Measurements from ENCODE around the gene MTMR10. TPM values are rescaled to one million over a fixed set of nuclear protein-coding genes. Genes with fewer than 3 reads are reported as not detected.

The MTMR10 gene
- total RNA-seq, 1 donor from 2014 or later, result 14.8 TPM

DNA sequence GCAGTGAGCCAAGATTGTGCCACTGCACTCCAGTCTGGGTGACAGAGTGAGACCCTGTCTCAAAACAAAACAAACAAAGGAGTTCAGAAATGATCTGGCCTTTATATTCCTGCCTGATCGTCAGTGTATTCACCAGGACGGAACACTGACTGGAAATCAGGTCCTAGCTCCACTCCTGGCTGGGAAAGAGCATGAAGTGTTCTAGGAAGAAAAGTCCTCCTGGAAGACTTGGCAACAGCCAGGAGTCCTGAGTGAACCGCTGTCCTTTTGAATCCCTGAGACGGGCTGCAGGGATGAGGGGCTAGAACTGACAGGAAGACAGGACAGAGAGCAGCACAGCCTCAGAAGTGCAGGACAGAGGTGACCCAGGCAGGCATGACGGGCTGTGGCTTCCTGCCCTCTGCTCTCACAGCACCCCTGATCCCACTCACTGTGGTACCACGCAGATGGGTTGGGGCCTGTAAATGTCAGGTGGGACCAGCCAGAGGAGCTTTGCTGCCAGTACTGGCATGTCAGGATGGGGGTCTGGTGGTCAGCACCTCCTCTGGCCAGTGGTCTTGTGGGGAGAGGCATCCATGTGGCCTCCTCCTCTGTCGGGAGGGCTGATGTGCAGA lies 64.2 kb downstream of the MTMR10 start:
- Histone ChIP-seq H3K9ac (ENCODE audit: low read length) (no peak overlapping the region), H3K27me3 (ENCODE audit: insufficient read depth, low read length) (no peaks in the 10 kb centered on the region), H3K79me2 (ENCODE audit: insufficient read depth, low read length) (no peaks in the 10 kb centered on the region), H4K20me1 (ENCODE audit: insufficient read depth, low read length) (peaks cover 8% of the 10 kb centered on the region), H3K36me3 (ENCODE audit: insufficient read depth, low read length) (peaks cover 28% of the 10 kb centered on the region), H3K4me1 (ENCODE audit: insufficient read depth, low read length) (peaks cover 27% of the 10 kb centered on the region), H2AFZ (ENCODE audit: low read depth, low read length) (no peak overlapping the region), H3K4me2 (ENCODE audit: low read length) (no peak overlapping the region), H3K9me3 (ENCODE audit: insufficient read depth, low read depth, low read length) (no peaks in the 10 kb centered on the region), H3K4me3 (ENCODE audit: insufficient read depth, low read depth, low read length) (no peak overlapping the region), H3K27ac (ENCODE audit: low read depth, low read length) (no peak overlapping the region)
- FAIRE-seq, result no peak
- H3K27ac Mint-ChIP-seq (ENCODE audit: unreplicated experiment), result no peak overlapping the region
- H3K4me1 Mint-ChIP-seq (ENCODE audit: low read depth, unreplicated experiment), result peaks cover 14% of the 10 kb centered on the region
- no peaks in the 10 kb centered on the region for H3K9me3 Mint-ChIP-seq (ENCODE audit: unreplicated experiment)
- no peaks in the 10 kb centered on the region for H3K27me3 Mint-ChIP-seq (ENCODE audit: low read depth, unreplicated experiment)
- no peak for DNase-seq (ENCODE audit: low read depth)
- TF ChIP-seq, protein P1, sequence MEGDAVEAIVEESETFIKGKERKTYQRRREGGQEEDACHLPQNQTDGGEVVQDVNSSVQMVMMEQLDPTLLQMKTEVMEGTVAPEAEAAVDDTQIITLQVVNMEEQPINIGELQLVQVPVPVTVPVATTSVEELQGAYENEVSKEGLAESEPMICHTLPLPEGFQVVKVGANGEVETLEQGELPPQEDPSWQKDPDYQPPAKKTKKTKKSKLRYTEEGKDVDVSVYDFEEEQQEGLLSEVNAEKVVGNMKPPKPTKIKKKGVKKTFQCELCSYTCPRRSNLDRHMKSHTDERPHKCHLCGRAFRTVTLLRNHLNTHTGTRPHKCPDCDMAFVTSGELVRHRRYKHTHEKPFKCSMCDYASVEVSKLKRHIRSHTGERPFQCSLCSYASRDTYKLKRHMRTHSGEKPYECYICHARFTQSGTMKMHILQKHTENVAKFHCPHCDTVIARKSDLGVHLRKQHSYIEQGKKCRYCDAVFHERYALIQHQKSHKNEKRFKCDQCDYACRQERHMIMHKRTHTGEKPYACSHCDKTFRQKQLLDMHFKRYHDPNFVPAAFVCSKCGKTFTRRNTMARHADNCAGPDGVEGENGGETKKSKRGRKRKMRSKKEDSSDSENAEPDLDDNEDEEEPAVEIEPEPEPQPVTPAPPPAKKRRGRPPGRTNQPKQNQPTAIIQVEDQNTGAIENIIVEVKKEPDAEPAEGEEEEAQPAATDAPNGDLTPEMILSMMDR (IDR thresholded peaks at IDR 0.05; ENCODE audit: insufficient read depth, low read depth, low read length), result no peak
- TF ChIP-seq EZH2 (IDR thresholded peaks at IDR 0.05; ENCODE audit: insufficient read depth, low read length), result no peak
- peaks cover 15% of the 10 kb centered on the region for H3K36me3 Mint-ChIP-seq (ENCODE audit: low read depth, unreplicated experiment)
- H3K4me3 Mint-ChIP-seq (ENCODE audit: unreplicated experiment), result no peak overlapping the region

DNA sequence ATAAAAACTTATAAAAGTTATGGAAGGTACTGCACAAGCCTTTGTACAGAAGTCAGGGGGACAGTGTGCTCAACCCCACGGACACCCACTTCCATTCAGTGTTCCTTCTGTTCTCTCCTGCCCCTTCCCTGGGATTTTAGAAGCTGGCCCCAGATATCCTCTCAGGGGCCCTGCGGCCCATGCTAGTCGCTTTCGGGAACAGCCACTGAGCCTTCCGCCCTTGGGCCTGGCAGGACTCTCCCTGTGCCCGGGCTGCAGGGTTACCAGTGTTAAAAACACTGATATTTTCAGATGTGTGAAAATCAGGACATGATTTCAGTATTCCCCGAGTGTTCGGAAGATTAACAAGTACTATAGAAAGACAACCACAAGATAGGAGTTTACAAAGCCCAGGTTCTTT lies 65.3 kb downstream of the MTMR10 start:
- Histone ChIP-seq H2AFZ (ENCODE audit: low read depth, low read length) (no peak overlapping the region), H3K27me3 (ENCODE audit: insufficient read depth, low read length) (no peaks in the 10 kb centered on the region), H3K4me1 (ENCODE audit: insufficient read depth, low read length) (peaks cover 37% of the 10 kb centered on the region), H3K9me3 (ENCODE audit: insufficient read depth, low read depth, low read length) (no peaks in the 10 kb centered on the region), H3K79me2 (ENCODE audit: insufficient read depth, low read length) (no peaks in the 10 kb centered on the region), H3K9ac (ENCODE audit: low read length) (no peak overlapping the region), H3K27ac (ENCODE audit: low read depth, low read length) (no peak overlapping the region), H3K4me3 (ENCODE audit: insufficient read depth, low read depth, low read length) (no peak overlapping the region), H3K36me3 (ENCODE audit: insufficient read depth, low read length) (peaks cover 28% of the 10 kb centered on the region), H3K4me2 (ENCODE audit: low read length) (no peak overlapping the region), H4K20me1 (ENCODE audit: insufficient read depth, low read length) (peaks cover 8% of the 10 kb centered on the region)
- FAIRE-seq (no peak), DNase-seq (ENCODE audit: low read depth) (no peak)
- Mint-ChIP-seq H3K36me3 (ENCODE audit: low read depth, unreplicated experiment) (peaks cover 18% of the 10 kb centered on the region), H3K4me3 (ENCODE audit: unreplicated experiment) (no peak overlapping the region), H3K27ac (ENCODE audit: unreplicated experiment) (no peak overlapping the region), H3K4me1 (ENCODE audit: low read depth, unreplicated experiment) (peaks cover 22% of the 10 kb centered on the region), H3K9me3 (ENCODE audit: unreplicated experiment) (no peaks in the 10 kb centered on the region), H3K27me3 (ENCODE audit: low read depth, unreplicated experiment) (no peaks in the 10 kb centered on the region)
- no peak for TF ChIP-seq EZH2 (IDR thresholded peaks at IDR 0.05; ENCODE audit: insufficient read depth, low read length)
- TF ChIP-seq, protein P1 (IDR thresholded peaks at IDR 0.05; ENCODE audit: insufficient read depth, low read depth, low read length), result no peak

DNA sequence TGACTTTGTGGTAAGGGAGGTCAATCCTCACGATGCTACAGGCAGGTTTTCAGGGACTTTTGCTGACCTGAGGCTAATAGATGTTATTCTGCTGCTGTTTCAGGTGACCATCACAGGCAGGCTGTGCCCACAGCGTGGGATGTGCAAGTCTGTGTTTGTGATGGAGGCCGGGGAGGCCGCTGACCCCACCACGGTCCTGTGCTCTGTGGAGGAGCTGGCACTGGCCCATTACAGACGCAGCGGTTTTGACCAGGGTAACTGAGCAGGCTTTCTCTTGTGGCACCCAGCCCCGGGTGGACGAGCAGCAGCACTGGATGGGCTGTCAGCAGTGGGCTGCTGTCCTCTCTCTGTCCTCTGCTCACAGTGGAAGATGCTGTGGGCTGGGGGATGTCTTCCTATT lies 65.7 kb downstream of the MTMR10 start:
- FAIRE-seq (no peak), DNase-seq (ENCODE audit: low read depth) (no peak)
- H3K27ac Mint-ChIP-seq (ENCODE audit: unreplicated experiment), result no peak overlapping the region
- Histone ChIP-seq H3K4me1 (ENCODE audit: insufficient read depth, low read length) (peaks cover 37% of the 10 kb centered on the region), H3K36me3 (ENCODE audit: insufficient read depth, low read length) (peaks cover 28% of the 10 kb centered on the region), H3K27me3 (ENCODE audit: insufficient read depth, low read length) (no peaks in the 10 kb centered on the region), H3K9ac (ENCODE audit: low read length) (no peak overlapping the region), H3K79me2 (ENCODE audit: insufficient read depth, low read length) (no peaks in the 10 kb centered on the region), H3K4me2 (ENCODE audit: low read length) (no peak overlapping the region), H2AFZ (ENCODE audit: low read depth, low read length) (no peak overlapping the region), H3K27ac (ENCODE audit: low read depth, low read length) (no peak overlapping the region), H3K4me3 (ENCODE audit: insufficient read depth, low read depth, low read length) (no peak overlapping the region), H3K9me3 (ENCODE audit: insufficient read depth, low read depth, low read length) (no peaks in the 10 kb centered on the region), H4K20me1 (ENCODE audit: insufficient read depth, low read length) (peaks cover 8% of the 10 kb centered on the region)
- TF ChIP-seq, protein P1 (IDR thresholded peaks at IDR 0.05; ENCODE audit: insufficient read depth, low read depth, low read length), result no peak
- no peak for TF ChIP-seq EZH2 (IDR thresholded peaks at IDR 0.05; ENCODE audit: insufficient read depth, low read length)
- H3K27me3 Mint-ChIP-seq (ENCODE audit: low read depth, unreplicated experiment), result no peaks in the 10 kb centered on the region
- no peak overlapping the region for H3K4me3 Mint-ChIP-seq (ENCODE audit: unreplicated experiment)
- H3K9me3 Mint-ChIP-seq (ENCODE audit: unreplicated experiment), result no peaks in the 10 kb centered on the region
- H3K4me1 Mint-ChIP-seq (ENCODE audit: low read depth, unreplicated experiment), result peaks cover 22% of the 10 kb centered on the region
- H3K36me3 Mint-ChIP-seq (ENCODE audit: low read depth, unreplicated experiment), result peaks cover 16% of the 10 kb centered on the region

Measured in astrocyte (in vitro differentiated cells and primary cell).